GM18508 (cell line): ENCODE data around the gene AGBL3.

Source experiments
- ATAC-seq: cut with Tn5 transposase; IDR thresholded peaks from one replicate; pipeline ENCODE4 v1.9.1; 2021; ENCODE audit warnings: moderate number of reproducible peaks; ENCODE audit not compliant: insufficient read depth, unreplicated experiment

Gene AGBL3

GRCh38 chr7:135181261-135181928, 195.1 kb downstream of the AGBL3 start:
- ATAC-seq, result no peak

- no peak for ATAC-seq
Observed at GRCh38 chr7:135181929-135182678, 195.8 kb downstream of the AGBL3 start.

- ATAC-seq, result no peak
Observed at GRCh38 chr7:135183478-135183877, 197.2 kb downstream of the AGBL3 start.

GRCh38 chr7:135184254-135184841, 198.0 kb downstream of the AGBL3 start:
- no peak for ATAC-seq
